GM19240 (cell line): ENCODE data around the gene FAM186B.
"Not testable (repeated sequence)": the region's sequence is repeated elsewhere in the genome, so short reads cannot be mapped to it uniquely, and the experiment has no call there.

Experiments used
- DNase-seq: peaks from one replicate; pipeline ENCODE4 v3.0.0; 2011; ENCODE audit warnings: low spot score; ENCODE audit not compliant: insufficient read length

FAM186B gene

DNA sequence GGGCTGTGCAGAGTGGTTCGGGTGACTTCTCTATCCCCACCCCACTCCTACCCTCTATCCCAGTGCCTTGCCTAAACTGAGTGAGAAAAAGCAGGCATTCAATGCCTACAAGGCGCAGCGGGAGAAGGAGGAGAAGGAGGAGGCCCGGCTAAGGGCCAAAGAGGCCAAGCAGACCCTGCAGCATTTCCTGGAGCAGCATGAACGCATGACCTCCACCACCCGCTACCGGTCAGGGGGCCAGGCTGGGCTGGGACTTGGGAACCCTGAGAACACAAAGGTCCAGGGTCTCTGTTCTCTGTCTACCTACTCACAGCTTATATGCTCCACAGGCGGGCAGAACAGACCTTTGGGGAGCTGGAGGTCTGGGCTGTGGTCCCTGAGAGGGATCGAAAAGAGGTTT, 29.6 kb upstream of the FAM186B start:
- DNase-seq: no peak

DNA sequence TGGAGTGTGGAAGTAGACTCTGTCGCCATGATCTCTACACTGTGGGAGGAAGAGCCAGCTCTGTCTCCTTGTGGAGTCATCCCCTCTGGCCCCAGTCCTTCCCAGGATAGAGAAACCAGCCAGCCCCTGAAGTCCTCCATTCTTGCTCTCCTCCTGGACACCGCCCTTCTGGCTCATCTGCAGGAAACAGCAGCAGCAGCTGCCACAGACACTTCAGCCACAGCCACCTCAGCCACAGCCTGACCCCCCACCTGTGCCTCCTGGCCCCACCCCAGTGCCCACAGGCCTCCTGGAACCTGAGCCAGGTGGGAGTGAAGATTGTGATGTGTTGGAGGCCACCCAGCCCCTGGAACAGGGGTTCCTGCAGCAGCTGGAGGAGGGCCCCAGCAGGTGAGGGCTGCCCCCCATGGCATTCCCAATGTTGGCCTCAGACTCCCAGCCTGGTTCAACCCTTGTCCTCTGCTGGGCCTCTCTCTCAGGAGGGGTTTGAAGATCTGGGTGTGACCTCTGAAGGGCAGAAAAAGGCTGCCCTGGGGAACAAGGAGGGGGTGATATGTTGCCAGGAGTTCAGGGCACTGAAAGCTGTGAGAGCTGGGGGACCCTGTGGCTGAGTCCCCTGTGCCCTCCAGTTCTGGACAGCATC, 28.4 kb upstream of the FAM186B start:
- DNase-seq: no peak

DNA sequence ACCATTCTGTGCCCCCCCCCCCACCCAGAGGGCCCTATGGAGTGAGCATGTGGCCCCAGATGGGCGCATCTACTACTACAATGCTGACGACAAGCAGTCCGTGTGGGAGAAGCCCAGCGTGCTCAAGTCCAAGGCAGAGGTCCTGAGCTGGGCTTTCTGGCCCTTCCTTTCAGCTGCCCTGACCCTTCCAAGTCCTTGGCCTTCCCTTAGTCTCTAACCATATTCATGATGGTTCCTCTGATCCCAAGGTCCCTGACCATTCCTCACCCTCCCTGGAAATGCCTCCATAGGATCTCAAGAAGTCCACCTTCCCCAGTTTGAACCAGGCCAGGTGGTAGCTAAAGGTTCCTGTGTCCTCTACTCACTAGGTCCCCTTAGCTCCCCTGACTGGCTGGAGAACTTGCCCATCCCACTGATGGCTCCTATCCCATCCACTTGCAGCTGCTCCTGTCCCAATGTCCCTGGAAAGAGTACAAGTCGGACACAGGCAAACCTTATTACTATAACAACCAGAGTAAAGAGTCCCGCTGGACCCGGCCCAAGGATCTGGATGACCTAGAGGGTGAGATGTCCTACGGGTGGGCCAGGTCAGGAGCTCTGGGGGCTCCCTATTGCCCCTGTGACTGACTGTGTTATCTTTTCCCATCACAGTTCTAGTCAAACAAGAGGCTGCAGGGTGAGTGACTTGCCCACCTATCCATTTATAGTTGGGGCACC, 27.7 kb upstream of the FAM186B start:
- DNase-seq: no peak

DNA sequence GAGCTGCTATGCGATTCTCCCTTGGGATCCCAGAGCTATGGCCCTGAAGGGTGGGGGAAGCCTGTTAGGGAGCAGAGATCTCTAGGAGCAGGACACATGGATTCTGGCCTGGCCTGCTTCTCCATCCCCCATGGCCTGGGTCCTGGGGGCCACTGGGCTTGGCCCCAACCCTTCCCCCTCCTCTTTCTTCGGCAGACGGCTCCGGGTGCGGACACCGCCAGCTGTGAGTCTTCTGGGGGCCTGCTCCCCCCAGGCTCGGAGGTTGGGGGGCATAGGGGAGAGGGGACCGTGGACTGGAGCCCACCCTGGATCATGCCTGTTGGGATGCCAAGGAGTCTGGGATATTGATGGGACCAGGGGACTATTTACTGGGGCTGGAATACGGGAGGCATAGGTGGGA, 27.0 kb upstream of the FAM186B start:
- no peak for DNase-seq

GRCh38 chr12:49631336-49631907, 26.0 kb upstream of the FAM186B start:
- no peak for DNase-seq

DNA sequence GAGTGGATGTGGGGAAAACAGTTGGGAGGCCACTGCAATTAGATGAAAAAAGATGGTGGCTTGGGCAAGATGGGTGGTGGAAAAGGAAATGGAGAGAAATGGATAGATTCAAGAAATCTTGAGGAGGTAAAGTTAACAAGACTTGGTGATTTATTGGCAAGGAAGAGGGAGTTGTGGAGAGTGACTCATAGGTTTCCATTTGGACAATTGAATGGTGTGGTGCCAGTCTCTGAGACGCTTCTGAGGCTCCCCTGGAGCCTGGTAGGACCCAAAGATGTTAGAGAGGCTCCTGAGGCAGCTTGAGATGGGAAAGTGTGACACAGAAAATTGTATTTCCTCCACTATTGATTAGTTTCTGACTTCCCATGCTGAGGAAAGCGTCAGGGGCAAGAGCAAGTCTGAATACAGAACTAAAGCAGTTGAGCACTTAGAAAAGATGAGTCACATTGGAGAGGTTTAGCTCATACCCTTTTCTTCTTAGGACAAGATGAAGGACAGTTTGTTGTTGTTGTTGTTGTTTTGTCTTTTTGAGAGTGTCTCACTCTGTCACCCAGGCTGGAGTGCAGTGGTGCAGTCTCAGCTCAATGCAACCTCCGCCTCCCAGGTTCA, 22.4 kb upstream of the FAM186B start:
- DNase-seq: no peak

- no peak for DNase-seq
Measured at GRCh38 chr12:49626836-49627235, 21.4 kb upstream of the FAM186B start.

GRCh38 chr12:49626169-49626835, 20.9 kb upstream of the FAM186B start:
- DNase-seq: no peak

GRCh38 chr12:49624921-49625577, 19.6 kb upstream of the FAM186B start:
- no peak for DNase-seq

DNA sequence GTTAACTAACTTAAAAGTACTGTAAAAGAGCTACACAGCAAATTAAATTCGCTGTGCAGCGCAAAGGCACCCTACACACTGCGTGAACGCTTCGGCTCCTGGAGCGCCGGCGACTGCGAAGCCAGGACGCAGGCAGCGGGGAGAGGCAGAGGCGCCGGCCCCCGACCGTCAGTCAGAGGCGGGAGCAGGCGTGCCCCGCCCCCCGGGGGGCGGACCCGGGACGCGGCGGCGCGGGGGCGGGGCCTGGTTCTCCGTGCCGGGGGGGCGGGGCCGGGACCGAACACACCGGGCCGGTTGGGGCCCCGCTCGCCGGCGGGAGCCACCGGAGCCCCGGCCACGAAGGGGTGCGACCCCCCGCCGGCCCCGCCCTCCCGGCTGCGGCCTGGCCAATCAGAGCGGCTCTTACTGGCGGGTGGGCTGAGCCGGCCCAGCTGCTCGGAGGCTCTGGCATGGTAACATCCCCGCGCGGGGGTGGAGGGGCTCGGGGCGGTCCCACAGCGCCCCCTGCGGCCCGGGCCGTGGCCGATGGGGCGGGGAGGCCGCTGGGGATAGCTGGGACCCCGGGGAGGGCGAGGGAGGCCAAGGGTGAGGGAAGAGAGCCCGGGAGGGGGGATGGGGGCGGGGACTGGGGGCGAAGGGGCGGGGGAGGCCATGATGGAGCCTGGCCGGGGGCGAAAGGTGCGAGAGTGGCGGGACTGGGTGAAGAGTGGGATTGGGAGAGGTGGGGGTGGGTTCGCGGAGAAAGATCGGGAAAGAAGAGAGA, 17.9 kb upstream of the FAM186B start, which contains the start of gene PRPF40B:
Gene PRPF40B, plus strand, starts transcription at position 420 of the 763 bp plus-strand sequence. Its CDS starts 30 bp downstream, at position 450.
- peak; percentile 93 for DNase-seq

DNA sequence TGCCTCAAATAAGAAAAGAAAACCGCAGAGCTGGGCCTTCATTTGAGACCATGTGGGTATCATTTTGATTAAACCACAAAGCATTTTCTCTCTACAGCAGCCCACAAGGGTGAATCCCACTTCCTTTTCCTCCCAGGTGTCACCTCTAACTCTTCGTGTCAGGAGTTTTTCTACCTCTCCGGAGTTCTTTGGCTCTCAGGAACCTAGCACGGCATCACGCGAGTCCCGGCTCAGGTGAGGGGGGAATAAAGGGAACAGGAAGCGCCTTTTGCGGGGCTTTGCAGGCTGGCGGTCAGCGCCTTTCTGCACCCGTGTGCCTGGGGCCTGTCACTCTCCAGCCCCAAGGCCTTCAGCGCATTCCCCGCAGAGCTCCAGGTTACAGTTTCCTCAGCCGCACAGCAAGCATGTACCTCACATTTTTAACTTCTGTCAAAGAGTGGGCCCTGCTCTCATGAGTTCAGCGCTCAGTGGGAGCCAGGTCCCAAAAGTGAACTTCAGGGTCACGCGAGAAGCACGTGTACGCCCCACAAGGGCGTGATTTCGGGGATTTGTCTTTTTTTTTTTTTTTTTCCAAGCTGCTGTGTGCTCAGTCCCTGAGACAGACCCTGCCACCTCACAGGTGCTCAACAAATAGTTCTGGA, 17.2 kb upstream of the FAM186B start:
- DNase-seq: peak; percentile 31

DNA sequence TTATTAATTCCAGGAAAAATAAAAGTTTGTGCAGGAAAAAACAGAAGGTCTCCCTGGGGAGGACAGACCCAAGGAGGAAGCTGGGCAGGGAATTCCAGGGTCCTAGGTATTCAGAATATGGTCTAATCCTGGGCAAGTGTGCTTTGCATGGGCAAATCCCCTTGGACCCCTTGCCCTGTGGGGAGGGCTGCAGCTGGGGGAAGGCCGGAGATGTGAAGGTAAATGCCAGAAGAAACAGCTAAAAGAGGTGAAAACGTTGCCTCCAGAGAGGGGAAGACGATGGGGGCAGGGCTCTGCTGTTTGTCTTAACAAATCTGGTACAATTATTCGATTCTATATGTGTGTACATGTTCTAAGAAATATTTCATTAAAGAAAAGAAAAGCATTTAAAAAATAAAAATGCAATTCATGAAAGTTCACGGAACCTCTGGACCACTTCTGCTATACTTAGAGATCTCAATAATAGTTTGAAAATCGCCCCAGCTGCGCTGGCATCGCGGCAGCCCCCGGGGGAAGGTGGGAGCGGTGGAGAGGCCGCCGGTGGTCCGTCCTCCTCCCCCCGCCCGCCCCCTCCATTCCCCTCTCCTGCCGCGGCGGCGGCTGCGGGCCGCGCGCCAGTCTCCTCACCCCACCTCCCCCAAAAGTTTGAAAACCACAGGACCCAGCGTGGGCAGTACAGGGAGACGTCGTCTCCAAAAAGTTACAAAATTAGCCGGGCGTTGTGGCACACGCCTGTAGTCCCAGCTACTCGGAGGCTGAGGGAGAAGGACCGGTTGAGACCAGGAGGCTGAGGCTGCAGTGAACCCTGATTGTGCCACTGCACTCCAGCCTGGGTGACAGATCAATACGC, 16.4 kb upstream of the FAM186B start:
- no peak for DNase-seq

DNA sequence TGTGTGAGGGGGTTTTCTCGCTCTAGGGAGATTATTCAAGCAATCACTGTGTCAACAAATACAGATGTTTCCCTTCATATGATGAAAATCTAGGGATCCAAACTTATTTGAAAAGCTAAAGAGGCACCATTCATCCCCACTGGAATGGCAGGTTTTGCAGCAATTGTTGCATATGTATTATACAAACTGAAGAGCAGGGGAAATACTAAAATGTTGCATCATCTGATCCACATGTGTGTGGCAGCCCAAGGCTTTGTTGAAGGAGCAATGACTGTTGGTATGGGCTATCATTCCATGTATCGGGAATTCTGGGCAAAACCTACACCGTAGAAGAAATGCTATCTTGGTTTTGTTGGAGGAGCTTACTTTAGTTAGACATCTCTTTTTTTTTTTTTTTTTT, 13.8 kb upstream of the FAM186B start:
- no peak for DNase-seq

- DNase-seq: no peak
Measured at GRCh38 chr12:49618576-49618975, 13.1 kb upstream of the FAM186B start.

GRCh38 chr12:49616533-49617219, 11.2 kb upstream of the FAM186B start:
- DNase-seq: no peak

- no peak for DNase-seq
Measured at GRCh38 chr12:49615725-49616124, 10.3 kb upstream of the FAM186B start.

DNA sequence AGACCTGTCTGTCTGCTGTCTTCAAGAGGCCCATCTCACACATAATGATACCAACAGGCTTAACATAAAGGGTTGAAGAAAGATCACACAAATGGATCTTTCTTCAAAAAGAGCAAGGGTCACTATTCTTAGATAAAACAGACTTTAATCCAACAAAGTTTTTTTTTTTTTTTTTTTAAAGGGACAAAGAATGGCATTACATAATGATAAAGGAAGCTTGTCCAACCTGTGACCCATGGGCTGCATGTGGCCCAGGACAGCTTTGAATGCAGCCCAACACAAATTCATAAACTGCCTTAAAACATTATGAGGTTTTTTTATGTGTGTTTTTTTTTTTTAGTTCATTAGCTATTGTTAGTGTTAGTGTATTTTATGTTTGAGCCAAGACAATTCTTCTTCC, 6.8 kb upstream of the FAM186B start:
- no peak for DNase-seq

- not testable (repeated sequence) for DNase-seq
Measured at GRCh38 chr12:49610785-49611184, 5.3 kb upstream of the FAM186B start.

DNA sequence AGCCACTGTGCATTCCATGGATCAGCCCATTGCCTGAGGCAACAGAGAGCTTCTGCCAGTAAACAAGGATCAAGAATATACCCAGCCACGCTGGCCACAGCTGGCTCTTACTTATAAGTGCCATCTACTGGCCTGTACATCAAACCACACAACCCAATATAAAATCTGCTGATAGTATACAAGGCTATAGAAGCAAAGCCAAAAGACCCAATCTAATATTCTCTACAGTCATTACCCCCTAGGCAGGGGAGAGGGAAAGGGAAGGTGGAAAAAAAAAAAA, 4.4 kb upstream of the FAM186B start:
- DNase-seq: no peak
